Measurements from ENCODE around the gene ZCCHC2.

DNA sequence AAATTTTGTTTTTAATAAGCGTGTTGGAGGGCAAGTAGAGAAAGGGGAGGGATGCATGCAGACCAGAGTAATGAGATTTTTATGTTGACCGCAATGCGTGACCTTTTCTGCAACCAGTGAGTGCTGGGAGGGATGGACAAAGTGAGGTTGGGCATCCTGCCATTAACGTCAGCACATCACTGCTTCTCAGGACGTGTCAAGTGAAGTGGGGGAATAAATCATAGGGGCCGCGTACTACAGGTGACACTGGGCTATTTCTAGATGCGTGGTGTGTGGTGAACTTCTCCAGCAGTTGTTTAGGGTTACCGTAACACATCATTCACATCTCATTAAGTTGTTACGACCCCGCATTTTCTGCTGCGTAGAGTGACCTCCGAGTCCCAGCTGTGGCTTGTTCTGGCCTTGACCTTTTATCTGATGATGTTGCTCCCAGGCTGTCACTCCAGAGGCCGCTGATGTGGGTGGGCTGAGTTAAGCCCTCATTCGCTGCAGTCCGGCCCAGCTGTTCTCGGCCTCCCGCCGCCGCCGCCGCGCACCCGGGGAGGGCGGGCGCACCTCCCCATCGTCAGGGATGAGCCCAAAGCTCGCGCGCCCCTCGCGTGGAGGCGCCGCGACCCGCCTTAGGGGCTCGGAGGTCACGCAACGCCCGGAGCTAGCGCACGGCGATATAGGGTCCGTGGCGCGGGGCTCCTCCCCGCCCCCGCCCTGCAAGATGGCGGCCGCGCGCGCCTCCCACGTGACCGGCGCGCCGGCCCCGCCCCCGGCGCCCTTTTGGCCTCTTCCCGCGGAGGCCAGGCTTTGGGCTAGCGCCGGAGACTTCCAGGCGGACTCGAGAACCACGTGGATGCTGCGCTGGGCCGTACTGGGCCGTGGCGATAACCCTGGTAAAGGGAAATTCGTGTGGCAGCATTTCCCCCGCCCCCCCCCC lies 3.5 kb downstream of the ZCCHC2 start:
- TF ChIP-seq, protein P1, sequence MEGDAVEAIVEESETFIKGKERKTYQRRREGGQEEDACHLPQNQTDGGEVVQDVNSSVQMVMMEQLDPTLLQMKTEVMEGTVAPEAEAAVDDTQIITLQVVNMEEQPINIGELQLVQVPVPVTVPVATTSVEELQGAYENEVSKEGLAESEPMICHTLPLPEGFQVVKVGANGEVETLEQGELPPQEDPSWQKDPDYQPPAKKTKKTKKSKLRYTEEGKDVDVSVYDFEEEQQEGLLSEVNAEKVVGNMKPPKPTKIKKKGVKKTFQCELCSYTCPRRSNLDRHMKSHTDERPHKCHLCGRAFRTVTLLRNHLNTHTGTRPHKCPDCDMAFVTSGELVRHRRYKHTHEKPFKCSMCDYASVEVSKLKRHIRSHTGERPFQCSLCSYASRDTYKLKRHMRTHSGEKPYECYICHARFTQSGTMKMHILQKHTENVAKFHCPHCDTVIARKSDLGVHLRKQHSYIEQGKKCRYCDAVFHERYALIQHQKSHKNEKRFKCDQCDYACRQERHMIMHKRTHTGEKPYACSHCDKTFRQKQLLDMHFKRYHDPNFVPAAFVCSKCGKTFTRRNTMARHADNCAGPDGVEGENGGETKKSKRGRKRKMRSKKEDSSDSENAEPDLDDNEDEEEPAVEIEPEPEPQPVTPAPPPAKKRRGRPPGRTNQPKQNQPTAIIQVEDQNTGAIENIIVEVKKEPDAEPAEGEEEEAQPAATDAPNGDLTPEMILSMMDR (IDR thresholded peaks at IDR 0.05), result no peak
- peak; percentile 85 to 97 (median 92) for TF ChIP-seq POLR2AphosphoS5 (IDR thresholded peaks at IDR 0.05)

Data from sigmoid colon (tissue), 4 donors.